NCI-H2171 treated with DMSO at 0.1 percent for 48 hours (cell line): ENCODE measurements around the gene SLC25A40.
"Not testable (repeated sequence)": the region's sequence is repeated elsewhere in the genome, so short reads cannot be mapped to it uniquely, and the experiment has no call there.

Source experiments
- DNase-seq: peaks from one replicate; lab custom pipeline; 2025; lab: John Stamatoyannopoulos, UW

The SLC25A40 gene

DNA sequence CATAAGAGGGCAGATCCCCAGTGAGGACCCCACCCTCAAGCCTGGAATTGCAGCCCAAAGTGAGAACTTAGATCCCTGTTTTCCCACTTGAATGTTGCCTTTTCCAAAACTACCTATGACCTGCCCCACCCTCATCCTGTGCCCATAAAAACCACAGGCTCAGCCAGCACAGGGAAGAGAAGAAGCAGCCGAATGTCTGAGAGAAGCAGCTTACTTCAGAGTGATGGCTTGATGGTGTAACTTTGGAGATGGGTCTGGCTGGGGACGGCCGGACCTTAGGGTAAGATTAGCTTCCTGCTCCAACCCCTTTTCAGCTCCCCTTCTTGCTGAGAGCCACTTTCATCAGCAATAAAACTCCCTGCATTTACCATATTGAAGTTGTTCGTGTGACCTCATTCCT, 5.7 kb downstream of the SLC25A40 start:
- no peak for DNase-seq

DNA sequence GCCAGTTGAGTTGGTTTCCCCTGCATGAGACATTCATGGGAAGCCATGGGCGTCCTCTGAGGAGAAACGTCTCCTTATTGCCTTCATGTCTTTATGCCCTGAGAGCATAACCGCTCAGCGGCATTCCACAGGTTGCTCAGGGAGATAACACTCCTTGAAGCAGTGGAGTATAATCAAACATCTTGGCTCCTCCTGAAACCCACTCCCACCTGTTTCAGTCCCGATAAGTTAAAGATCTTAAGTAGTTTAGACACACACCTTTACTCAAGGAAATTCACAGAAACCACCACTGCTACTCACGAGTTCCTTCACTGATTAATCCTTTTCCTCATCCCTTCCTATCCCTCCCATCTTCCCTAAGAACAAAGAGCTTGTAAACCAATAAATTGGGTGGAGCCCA, 9.6 kb downstream of the SLC25A40 start:
- DNase-seq = not testable (repeated sequence)

DNA sequence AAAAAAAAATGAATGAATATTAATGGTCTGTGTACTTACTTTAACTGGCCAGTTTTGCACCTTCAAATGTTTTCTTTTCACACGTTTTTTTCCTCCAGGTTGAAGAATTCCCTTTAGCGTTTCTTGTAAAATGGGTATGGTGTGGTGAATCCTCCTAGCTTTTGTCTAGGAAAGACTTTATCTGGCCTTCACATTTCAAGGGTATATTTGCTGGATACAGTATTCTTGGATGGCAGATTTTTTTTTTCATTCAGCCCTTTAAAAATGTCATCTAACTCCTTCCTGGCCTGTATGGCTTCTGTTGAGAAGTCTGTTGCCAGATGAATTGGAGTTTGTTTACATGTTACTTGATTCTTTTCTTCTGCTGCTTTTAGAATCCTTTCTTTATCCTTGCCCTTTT, 10.1 kb downstream of the SLC25A40 start:
- no peak for DNase-seq

DNA sequence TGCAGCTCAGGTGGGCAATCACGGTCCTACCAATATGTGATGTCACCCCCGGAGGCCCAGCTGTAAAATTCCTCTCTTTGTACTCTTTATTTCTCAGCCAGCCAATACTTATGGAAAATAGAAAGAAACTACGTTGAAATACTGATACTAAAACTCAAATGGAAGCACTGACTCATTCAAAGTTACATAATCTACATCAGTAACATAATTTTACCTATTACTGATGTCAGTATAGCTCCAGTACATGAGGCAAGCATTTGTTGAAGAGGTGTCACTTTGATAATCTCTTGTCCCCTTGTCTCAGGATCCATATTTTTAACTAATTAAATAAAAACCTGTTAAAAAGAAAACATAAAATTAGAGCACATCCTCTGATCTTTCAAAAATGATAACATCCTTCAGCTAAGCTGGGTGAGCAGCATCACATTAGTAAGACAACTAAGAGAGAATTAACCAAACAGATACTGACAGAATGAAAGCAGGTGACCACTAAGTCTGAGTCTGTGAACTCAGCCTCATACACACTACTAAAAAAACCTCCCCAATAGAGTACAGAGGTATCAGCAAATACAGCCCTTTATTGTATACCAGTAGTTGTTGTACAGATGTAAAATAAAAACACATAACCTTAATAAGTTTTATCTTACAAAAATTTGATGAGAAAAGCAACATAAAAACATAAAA, 17.6 kb downstream of the SLC25A40 start:
- no peak for DNase-seq

DNA sequence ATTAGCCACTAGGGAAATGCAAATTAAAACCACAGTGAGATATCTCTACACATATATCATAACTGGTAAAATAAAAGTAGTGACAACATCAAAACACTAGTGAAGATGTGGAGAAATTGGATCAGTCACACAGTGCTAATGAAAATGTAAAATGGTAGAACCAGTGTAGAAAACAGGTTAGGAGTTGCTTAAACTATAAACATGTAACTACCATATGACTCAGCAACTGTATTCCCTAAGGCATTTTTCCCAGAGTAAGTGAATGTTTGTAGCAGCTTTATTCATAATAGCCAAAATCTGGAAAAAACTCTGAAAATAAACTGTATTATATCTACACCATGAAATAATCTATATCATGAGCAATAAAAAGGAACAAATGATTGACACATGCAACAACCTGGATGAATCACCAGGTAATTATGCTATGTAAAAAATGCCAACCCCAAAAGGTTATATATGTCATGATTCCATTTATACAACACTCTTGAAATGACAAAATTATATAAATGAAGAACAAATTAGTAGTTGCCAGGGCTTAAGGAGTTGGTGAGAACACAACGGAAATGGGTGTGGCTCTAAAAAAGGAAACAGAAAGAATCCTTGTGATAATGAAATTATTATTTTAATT, 22.8 kb downstream of the SLC25A40 start:
- no peak for DNase-seq

DNA sequence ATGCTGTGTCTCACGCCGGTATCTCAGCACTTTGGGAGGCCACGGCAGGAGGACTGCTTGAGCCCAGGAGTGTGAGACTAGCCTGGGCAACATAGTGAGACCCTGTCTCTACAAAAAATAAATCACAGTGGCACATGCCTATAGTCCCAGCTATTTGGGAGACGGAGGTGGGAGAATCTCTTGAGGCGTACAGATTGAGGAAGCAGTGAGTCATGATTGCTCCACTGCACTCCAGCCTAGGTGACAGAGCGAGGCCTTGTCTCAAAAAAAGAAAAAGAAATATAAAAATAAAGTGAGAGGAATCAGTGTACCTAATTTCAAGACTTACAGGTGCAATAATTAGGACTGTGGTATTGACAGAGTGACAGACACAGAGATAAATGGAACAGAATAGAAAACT, 23.9 kb downstream of the SLC25A40 start:
- DNase-seq = no peak

DNA sequence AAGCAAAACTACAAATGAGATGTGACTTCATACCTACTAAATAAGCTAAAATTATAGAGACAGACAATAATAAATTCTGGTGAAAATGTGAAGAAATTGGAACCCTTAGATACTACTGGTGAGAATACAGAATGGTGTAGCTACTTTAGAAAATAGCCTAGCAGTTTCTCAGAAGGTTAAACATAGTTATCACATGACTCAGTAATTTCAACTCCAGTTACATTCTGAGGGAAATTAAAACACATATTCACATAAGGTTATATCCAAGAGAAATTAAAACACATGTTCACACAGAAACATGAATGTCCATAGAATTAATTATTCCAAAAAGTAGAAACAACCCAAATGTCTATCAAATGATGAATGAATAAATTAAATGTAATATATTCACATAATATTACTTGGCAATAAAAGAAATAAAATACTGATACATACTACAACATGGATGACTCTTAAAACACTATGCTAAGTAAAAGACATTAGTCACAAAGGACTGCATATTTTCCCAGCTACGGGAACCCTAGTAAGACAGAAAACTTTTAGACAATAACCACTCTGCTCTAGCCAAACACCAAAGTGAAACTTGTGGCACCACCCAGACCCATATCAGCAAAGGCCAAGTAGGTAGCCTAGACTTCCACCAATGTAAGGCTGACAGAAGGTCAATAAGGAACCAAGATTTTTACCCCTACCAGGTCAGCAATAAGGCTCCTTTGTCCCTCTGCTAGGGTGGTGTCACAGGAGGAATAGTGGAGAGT, 25.1 kb downstream of the SLC25A40 start:
- DNase-seq = no peak

GRCh38 chr7:87837597-87837996, 38.6 kb downstream of the SLC25A40 start:
- no peak for DNase-seq

DNA sequence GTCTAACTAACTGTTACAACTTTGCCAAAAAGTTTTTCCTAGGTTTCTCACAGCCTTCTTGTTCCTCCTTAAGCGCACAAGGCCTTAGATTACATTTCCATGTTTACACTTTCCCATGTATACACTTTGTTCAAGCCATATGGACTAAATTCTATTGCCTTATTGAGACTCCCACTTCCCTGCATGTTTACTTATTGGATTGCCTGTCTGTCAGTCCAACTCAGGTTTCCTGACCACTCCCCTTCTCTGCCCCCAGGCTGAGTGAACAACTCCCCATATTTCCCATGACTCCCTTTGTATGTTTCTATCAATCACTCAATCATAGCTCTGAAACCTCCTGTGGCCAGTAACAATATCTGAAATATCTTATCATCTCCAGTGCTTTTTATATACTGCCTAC, 43.0 kb downstream of the SLC25A40 start:
- DNase-seq = peak; percentile 2

DNA sequence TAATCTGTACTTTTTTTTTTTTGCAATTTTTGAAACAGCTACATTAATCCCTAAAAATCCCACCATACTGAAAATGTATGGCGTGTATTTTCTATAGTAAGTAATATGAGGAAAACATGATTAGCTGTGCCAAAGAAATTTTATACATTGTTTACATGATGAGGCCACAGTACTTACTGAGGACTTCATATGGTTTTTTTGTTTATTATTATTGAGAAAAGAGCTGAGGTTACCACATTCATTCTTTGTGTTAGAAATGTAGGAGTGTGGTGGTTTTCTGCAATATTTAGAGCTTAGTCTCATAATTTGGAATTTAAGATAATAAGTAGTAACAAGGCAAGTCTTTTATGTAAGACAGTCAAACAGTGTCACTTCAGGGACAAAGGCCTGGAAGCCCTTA, 45.1 kb downstream of the SLC25A40 start:
- DNase-seq = no peak

DNA sequence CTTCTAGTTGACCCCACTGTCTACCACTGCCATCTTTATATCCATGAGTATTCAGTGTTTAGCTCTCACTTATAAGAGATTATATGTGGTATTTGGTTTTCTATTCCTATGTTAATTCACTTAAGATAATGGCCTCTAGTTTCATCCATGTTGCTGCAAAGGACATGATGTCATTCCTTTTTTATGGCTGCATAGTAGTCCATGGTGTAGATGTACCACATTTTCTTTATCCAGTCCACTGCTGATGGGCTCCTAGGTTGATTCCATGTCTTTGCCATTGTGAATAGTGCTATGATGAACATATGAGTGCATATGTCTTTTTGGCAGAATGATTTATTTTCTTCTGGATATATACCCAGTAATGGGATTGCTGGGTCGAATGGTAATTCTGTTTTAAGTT, 47.8 kb downstream of the SLC25A40 start:
- DNase-seq = not testable (repeated sequence)

DNA sequence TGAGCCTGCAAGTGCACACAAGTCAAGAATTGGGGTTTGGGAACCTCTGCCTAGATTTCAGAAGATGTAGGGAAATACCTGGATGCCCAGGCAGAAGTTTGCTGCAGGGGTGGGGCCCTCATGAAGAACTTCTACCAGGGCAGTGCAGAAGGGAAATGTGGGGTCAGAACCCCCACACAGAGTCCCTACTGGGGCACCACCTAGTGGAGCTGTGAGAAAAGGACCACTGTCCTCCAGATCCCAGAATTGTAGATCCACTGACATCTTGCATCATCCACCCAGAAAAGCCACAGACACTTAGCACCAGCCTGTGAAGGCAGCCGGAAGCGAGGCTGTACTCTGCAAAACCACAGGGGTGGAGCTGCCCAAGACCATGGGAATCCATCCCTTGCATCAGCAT, 50.8 kb downstream of the SLC25A40 start:
- not testable (repeated sequence) for DNase-seq

- DNase-seq = not testable (repeated sequence)
Observed at GRCh38 chr7:87822056-87822455, 54.1 kb downstream of the SLC25A40 start.

GRCh38 chr7:87818336-87818735, 57.8 kb downstream of the SLC25A40 start:
- no peak for DNase-seq

DNA sequence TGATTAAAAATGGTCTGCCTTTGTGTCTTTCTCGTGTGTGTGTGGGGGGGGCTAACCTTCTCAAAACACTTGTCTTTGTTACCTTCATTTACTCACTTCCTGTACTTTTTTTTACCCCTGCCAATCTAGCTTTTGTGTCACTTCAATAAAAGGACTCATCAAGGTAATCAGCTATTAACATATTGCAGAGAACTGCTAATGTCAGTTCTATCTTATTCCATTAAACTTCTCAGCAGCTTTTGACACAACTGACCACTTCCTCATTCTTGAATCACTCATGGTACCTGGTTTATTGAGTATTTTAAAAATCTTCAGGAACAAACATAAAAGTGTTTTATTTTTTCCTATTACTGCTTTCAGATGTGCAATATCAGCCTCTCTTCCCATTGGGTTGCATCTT, 59.8 kb downstream of the SLC25A40 start:
- DNase-seq = no peak

DNA sequence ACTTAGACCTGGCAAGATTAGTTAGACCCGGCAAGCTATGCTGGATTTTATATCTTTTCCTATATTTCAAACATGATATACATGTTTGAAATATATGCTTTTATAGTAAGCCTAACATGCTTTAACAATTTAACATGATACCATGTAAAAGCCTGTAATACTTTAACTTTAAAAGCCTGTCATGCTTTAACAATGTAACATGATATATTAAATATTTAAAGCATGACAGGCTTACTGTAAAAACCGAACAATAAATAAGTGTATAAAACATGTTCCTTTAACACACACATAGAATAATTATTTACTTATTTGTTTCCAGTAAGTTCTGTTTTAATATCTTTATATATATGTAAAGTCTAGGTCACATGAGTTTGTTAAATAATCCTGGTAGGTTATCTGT, 65.4 kb downstream of the SLC25A40 start:
- no peak for DNase-seq

DNA sequence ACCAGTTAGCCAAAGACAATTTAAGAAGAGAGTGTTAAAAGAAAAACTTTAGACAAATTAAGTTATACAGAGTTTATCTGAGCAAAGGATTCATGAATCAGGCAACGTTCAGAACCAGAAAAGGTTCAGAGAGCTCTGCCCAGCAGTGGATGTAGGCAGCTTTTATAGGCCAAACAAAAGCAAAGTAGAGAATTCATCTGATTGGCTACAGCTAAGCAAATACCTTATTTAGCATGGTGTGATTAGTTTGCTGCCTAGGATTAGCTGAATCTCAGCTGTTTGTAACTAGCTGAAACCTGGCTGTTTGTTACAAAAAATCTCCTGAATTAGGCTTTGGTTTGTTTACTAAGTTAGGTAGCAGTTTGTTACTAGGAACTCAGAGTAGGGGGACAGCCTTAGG, 66.0 kb downstream of the SLC25A40 start:
- DNase-seq = no peak

DNA sequence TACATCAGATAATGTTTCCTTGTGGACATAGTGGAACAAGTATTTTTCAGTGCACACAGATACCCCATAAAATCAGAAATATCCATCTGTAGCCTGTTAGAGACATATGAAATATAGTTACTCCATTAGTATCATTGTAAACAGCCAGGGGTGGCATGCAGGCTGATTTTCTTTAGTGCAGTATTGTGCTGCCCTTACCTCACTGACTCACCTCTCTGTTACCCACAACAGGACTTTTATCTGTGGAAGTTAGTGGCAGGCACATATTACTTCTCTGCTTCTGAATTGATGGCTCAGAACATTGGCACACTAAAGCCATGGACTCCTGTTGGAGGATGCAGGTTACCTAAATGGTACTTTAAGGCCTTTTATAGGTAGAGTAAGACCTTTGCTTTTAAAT, 70.0 kb downstream of the SLC25A40 start:
- no peak for DNase-seq

GRCh38 chr7:87797798-87798403, 78.3 kb downstream of the SLC25A40 start:
- peak; percentile 74 for DNase-seq

GRCh38 chr7:87797395-87797794, 78.8 kb downstream of the SLC25A40 start:
- DNase-seq = no peak

GRCh38 chr7:87785368-87785995, 90.7 kb downstream of the SLC25A40 start:
- DNase-seq = no peak

DNA sequence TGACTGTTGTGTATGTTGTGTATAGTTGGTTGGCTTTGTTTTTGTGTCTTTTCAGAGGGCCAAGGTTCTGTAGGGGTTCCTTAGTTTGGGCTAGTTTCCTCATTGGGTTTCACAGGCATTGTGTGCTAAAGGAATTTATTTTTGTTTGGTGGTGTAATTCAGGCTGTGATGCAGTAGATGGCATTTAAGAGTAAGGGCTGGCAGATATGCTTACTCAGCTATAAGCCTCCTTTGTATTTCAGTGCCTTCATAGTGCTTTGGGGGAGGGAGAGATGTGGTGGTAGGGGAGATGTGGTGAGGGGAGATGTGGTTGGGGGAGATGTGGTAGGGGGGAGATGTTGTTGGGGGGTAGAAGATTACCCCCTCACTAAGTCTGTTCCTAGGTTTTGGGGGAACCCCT, 91.7 kb downstream of the SLC25A40 start:
- no peak for DNase-seq
